ENCODE measurements around the gene SOWAHB. TPM values are rescaled to one million over a fixed set of nuclear protein-coding genes. Genes with fewer than 3 reads are reported as not detected.

SOWAHB gene, protein sequence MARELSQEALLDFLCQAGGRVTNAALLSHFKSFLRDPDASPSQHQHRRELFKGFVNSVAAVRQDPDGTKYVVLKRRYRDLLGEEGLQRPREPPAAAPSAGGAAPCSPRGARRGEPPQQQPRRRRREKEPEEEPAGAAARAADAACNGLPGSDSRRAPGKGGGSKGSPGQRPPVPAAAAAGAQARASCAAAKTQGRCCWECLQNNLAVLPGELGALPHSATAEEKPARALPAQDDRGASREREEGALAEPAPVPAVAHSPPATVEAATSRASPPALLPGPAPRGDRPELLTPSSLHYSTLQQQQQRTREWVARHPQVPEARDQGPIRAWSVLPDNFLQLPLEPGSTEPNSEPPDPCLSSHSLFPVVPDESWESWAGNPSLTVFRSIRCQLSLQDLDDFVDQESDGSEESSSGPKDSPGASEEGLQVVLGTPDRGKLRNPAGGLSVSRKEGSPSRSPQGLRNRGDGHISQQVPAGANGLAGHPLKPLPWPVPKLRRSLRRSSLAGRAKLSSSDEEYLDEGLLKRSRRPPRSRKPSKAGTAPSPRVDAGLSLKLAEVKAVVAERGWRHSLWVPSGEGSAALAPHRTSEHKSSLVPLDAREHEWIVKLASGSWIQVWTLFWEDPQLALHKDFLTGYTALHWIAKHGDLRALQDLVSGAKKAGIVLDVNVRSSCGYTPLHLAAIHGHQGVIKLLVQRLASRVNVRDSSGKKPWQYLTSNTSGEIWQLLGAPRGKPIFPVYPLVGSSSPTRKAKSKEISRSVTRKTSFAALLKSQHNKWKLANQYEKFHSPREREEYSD
- 1 to 10 TPM; 1.2 to 2.6 TPM for total RNA-seq
- 0.50 TPM for polyA plus RNA-seq (2013, experiment 1 of 2)
- polyA plus RNA-seq (2013, experiment 2 of 2): 0.46 TPM
- long read RNA-seq, experiment 1: 0 reads
- long read RNA-seq, experiment 2, partial matches to known transcripts: 0 of 4 reads
- long read RNA-seq, experiment 2, other reads (novel, unspliced or antisense): 0 of 4 reads
- long read RNA-seq, experiment 3: 0 reads
- long read RNA-seq, experiment 4: 0 reads

GRCh38 chr4:76897536-76898384, at the start of gene SOWAHB:
Gene SOWAHB, minus strand, starts transcription at chr4:76898144. Its CDS starts 295 bp downstream, at chr4:76897849.
- 0 to 1% methylated on average over 22 to 76 of the region's 76 CpGs for WGBS, 2 experiments (ENCODE audit: insufficient coverage in 1 of 2, insufficient read length in 1 of 2)
- no peaks in the 10 kb centered on the region for H3K9me3 ChIP-seq (ENCODE audit: control insufficient read depth, low read length)
- H3K36me3 Mint-ChIP-seq (ENCODE audit: low read depth): no peaks in the 10 kb centered on the region
- DNase-seq: peak; percentile 91
- peak within 1 kb of the TSS; percentile 64 for H3K4me3 Mint-ChIP-seq
- H3K4me1 ChIP-seq (ENCODE audit: control insufficient read depth, insufficient read depth, low read length): no peaks in the 10 kb centered on the region
- peak within 1 kb of the TSS; percentile 81 for H3K4me3 ChIP-seq (ENCODE audit: low read length)
- TF ChIP-seq CTCF (conservative IDR thresholded peaks at IDR 0.05): no peak
- no peak within 1 kb of the TSS for H3K27ac ChIP-seq (ENCODE audit: low read depth, low read length)
- no peak within 1 kb of the TSS for H3K27ac Mint-ChIP-seq
- H3K4me1 Mint-ChIP-seq: peaks cover 17% of the 10 kb centered on the region
- peak within 1 kb of the TSS; percentile 58 for H3K9ac ChIP-seq (ENCODE audit: extremely low read depth, low read length, poor library complexity, severe bottlenecking)
- peaks cover 52% of the 10 kb centered on the region for H3K27me3 ChIP-seq (ENCODE audit: control insufficient read depth, insufficient read depth, low read length, poor library complexity, severe bottlenecking)
- no peaks in the 10 kb centered on the region for H3K36me3 ChIP-seq (ENCODE audit: control insufficient read depth, insufficient read depth, low read length)
- H3K9me3 Mint-ChIP-seq: peaks cover 2% of the 10 kb centered on the region
- H3K27me3 Mint-ChIP-seq (ENCODE audit: insufficient read depth): peaks cover 63% of the 10 kb centered on the region

DNA sequence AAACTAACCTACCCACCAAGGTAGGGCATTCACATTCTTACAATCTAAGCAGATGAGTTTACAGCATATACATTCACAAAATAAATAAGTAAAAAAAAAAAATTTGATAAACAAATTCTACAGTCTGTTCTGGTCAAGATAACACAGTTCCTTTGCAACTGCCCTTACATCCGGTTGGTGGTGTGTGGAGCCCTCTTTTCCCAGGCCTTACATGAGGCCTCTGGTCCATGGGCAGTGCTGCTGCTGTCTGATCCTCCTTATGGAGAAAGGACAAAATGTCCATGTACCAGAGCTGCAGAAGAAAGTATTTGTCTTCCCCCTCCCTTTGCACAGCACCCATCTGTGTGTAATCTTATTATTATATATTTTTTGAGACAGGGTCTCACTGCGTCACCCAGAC, 49.4 kb upstream of the SOWAHB start:
- Histone ChIP-seq H3K27me3 (ENCODE audit: control insufficient read depth, insufficient read depth, low read length, poor library complexity, severe bottlenecking) (no peaks in the 10 kb centered on the region), H3K9ac (ENCODE audit: extremely low read depth, low read length, poor library complexity, severe bottlenecking) (no peak overlapping the region), H3K36me3 (ENCODE audit: control insufficient read depth, insufficient read depth, low read length) (peaks cover 6% of the 10 kb centered on the region), H3K4me1 (ENCODE audit: control insufficient read depth, insufficient read depth, low read length) (peaks cover 5% of the 10 kb centered on the region), H3K27ac (ENCODE audit: low read depth, low read length) (no peak overlapping the region), H3K4me3 (ENCODE audit: low read length) (no peak overlapping the region), H3K9me3 (ENCODE audit: control insufficient read depth, low read length) (no peaks in the 10 kb centered on the region)
- H3K36me3 Mint-ChIP-seq (ENCODE audit: low read depth): peaks cover 3% of the 10 kb centered on the region
- peak; percentile 43 for DNase-seq
- H3K27me3 Mint-ChIP-seq (ENCODE audit: insufficient read depth): peaks cover 10% of the 10 kb centered on the region
- no peak overlapping the region for H3K27ac Mint-ChIP-seq
- TF ChIP-seq CTCF (conservative IDR thresholded peaks at IDR 0.05): no peak
- no peak overlapping the region for H3K4me3 Mint-ChIP-seq
- 83 to 95% methylated on average over 2 of the region's 2 CpGs for WGBS, 2 experiments (ENCODE audit: insufficient coverage in 1 of 2, insufficient read length in 1 of 2)
- no peaks in the 10 kb centered on the region for H3K9me3 Mint-ChIP-seq
- H3K4me1 Mint-ChIP-seq: peaks cover 24% of the 10 kb centered on the region

DNA sequence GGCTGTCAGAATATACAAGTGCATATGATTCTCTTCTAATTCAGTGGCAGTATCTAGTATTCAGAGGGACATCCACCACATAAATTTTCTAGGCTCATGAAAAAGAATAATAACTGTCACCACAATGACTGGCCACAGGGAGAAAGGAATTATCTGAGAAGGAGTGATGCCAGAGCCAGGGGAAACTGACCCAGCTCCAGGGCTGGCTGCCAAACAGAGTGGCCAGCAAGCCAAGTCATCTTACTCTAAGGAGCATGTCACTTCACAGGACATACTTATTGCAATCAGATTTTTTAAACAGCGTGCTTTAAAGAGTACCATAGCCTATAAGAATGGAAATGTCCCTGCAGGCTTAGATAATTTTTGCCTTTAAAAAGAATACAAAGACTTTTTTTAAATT, 45.8 kb upstream of the SOWAHB start:
- Histone ChIP-seq H3K27ac (ENCODE audit: low read depth, low read length) (no peak overlapping the region), H3K9me3 (ENCODE audit: control insufficient read depth, low read length) (no peaks in the 10 kb centered on the region), H3K9ac (ENCODE audit: extremely low read depth, low read length, poor library complexity, severe bottlenecking) (no peak overlapping the region), H3K36me3 (ENCODE audit: control insufficient read depth, insufficient read depth, low read length) (peaks cover 6% of the 10 kb centered on the region), H3K4me1 (ENCODE audit: control insufficient read depth, insufficient read depth, low read length) (no peaks in the 10 kb centered on the region), H3K4me3 (ENCODE audit: low read length) (no peak overlapping the region), H3K27me3 (ENCODE audit: control insufficient read depth, insufficient read depth, low read length, poor library complexity, severe bottlenecking) (no peaks in the 10 kb centered on the region)
- TF ChIP-seq CTCF (conservative IDR thresholded peaks at IDR 0.05): no peak
- Mint-ChIP-seq H3K27ac (no peak overlapping the region), H3K4me1 (peaks cover 10% of the 10 kb centered on the region), H3K4me3 (no peak overlapping the region), H3K27me3 (ENCODE audit: insufficient read depth) (peaks cover 7% of the 10 kb centered on the region), H3K36me3 (ENCODE audit: low read depth) (peaks cover 3% of the 10 kb centered on the region), H3K9me3 (peaks cover 2% of the 10 kb centered on the region)
- no peak for DNase-seq
- WGBS, 2 experiments (ENCODE audit: insufficient coverage in 1 of 2, insufficient read length in 1 of 2): 96% methylated on average over 1 of the region's 1 CpG; no CpG with 5 or more reads in 1 of the 2 experiments
